ENCODE results near the gene SERPINA7. TPM values are rescaled to one million over a fixed set of nuclear protein-coding genes. Genes with fewer than 3 reads are reported as not detected.

Gene SERPINA7
- total RNA-seq, 1 experiment from 2014 or later, result not detected

Other genes starting within 250 kb of the SERPINA7 start
- not detected in 2 replicates for gene NRK, start 216.2 kb downstream of the SERPINA7 start, total RNA-seq (2014; rRNA removed; shearing (Covaris generic))
- gene PWWP3B, start 129.6 kb upstream of the SERPINA7 start, total RNA-seq (2014; rRNA removed; shearing (Covaris generic)), result 2.3 TPM in 2 replicates